Ovary (tissue), 9 donors: ENCODE measurements around the gene BTG1. TPM values are rescaled to one million over a fixed set of nuclear protein-coding genes. Genes with fewer than 3 reads are reported as not detected.

ENCODE experiments used
- DNase-seq, 5 donors: peaks; one replicate each; pipeline ENCODE4 v3.0.0-alpha.2; 2019 to 2020
- H3K27ac ChIP-seq, 2 donors: fragments of 200-600 bp; one replicate each; pipeline versions ENCODE4 v1.5.1 to v1.8.0; 2019 to 2022
- H3K27me3 ChIP-seq: fragments of 200-600 bp; one replicate; pipeline ENCODE4 v1.8.0; 2022
- H3K36me3 ChIP-seq: fragments of 200-600 bp; sonication (generic); one replicate; pipeline ENCODE4 v1.5.1; 2019
- H3K4me1 ChIP-seq: one replicate; pipeline ENCODE4 v1.8.1; 2013; ENCODE audit warnings: mild to moderate bottlenecking, moderate library complexity; ENCODE audit not compliant: insufficient read depth
- H3K4me3 ChIP-seq: fragments of 200-600 bp; sonication (generic); one replicate; pipeline ENCODE4 v1.5.1; 2017
- H3K9me3 ChIP-seq, 2 donors: fragments of 200-600 bp in 1 of 2; sonication (generic) in 1 of 2; one replicate each; pipeline versions ENCODE4 v1.5.1 to v1.8.1; 2013 to 2019; ENCODE audit warnings: mild to moderate bottlenecking in 1 of 2, moderate library complexity in 1 of 2
- CTCF ChIP-seq, 3 donors: fragments of 450-650 bp in 2 of 3; fragments of 200-600 bp in 1 of 3; IDR thresholded peaks; one replicate each; pipeline versions ENCODE4 v1.5.1 to v1.8.0; 2016 to 2022; ENCODE audit warnings: antibody characterized with exemption in 3 of 3, mild to moderate bottlenecking in 1 of 3
- EP300 ChIP-seq: sonication (generic); formaldehyde crosslinking; IDR thresholded peaks from one replicate; pipeline ENCODE4 v1.6.1; 2017; ENCODE audit warnings: antibody characterized with exemption
- POLR2A ChIP-seq: fragments of 450-650 bp; IDR thresholded peaks from one replicate; pipeline ENCODE4 v1.6.1; 2017; ENCODE audit warnings: antibody characterized with exemption, mild to moderate bottlenecking, moderate library complexity
- WGBS, 3 donors: extraction: QIAGEN DNeasy Blood & Tissue Kit in 1 of 3; methylation state at CpG; one replicate each; pipeline versions ENCODE4 v1.1.5 to v1.1.7; 2013 to 2017; 5-methylcytosine and 5-hydroxymethylcytosine counted together
- intact Hi-C, 4 donors: fragments of 100-400 bp; cut with DNase I; formaldehyde crosslinking; loops; one replicate each; pipeline versions ENCODE4 v1.11.0 to v1.15.1; 2022 to 2023
- polyA plus RNA-seq, 2 donors: library from polyadenylated mRNA; stranded (reverse); fragments of 200-250 nt in 1 of 2; fragments of 350-450 nt in 1 of 2; fragmentation: Illumina TruSeq in 1 of 2; extraction: RNeasy Lipid Tissue Mini Kit (QIAGEN cat#74804) in 1 of 2; gene quantifications; one replicate each; pipeline ENCODE4 v1.2.3, GENCODE V29; 2013 to 2014
- total RNA-seq, 7 donors: library from RNA; depleted of rRNA in 2 of 7; stranded (reverse); fragments of >200 nt in 2 of 7; fragmentation: NEBNext Ultra II Directional in 3 of 7; extraction: Animal tissue kit (Norgen Biotek cat#: 25700) in 3 of 7; gene quantifications; one replicate each; pipeline versions ENCODE4 v1.1.0 to v1.2.4, GENCODE V29; 2016 to 2023
- donor health status: DM: no; HTN: no; CAD: no; lungs with moderate emphysema.
- donor health status: DM: no; HTN: no; CAD: no.
- donor health status: Bipolar disorder and iron deficiency.
- donor health status: DM: yes; HTN: yes; CAD: no.
- donor health status: DM: no; HTN: no; CAD: no.
- donor health status: DM: yes; HTN: yes; CAD: no.

BTG1 gene
- total and polyA plus RNA-seq, 9 donors, result 55.8 to 145 (median 86.1) TPM

- 58 to 76% (median 60%) methylated on average over 7 of the region's 7 CpGs for WGBS, 3 donors
- Histone ChIP-seq H3K4me1 (peaks cover 4% of the 10 kb centered on the region), H3K9me3 (no peaks in the 10 kb centered on the region), H3K27me3 (no peaks in the 10 kb centered on the region), H3K36me3 (no peaks in the 10 kb centered on the region), H3K4me3 (no peak overlapping the region), H3K27ac (no peak overlapping the region)
- DNase-seq, result no peak
- TF ChIP-seq POLR2A (no peak), CTCF (IDR thresholded peaks at IDR 0.05) (no peak), EP300 (no peak)
- intact Hi-C loops, result no loop called here
These were observed 38.0 kb downstream of the BTG1 start for GRCh38 chr12:92107621-92108131.

GRCh38 chr12:92107094-92107493 lies 38.6 kb downstream of the BTG1 start:
- intact Hi-C loops, result no loop called here
- H3K4me3 ChIP-seq, result no peak overlapping the region
- H3K4me1 ChIP-seq, result peaks cover 4% of the 10 kb centered on the region
- H3K27me3 ChIP-seq, result no peaks in the 10 kb centered on the region
- TF ChIP-seq CTCF (IDR thresholded peaks at IDR 0.05), result no peak
- no peak for TF ChIP-seq EP300
- TF ChIP-seq POLR2A, result no peak
- 54 to 64% (median 58%) methylated on average over 4 of the region's 4 CpGs for WGBS, 3 donors
- no peaks in the 10 kb centered on the region for H3K9me3 ChIP-seq
- no peak for DNase-seq
- no peaks in the 10 kb centered on the region for H3K36me3 ChIP-seq
- no peak overlapping the region for H3K27ac ChIP-seq

- intact Hi-C loops, result no loop called here
- no peaks in the 10 kb centered on the region for H3K36me3 ChIP-seq
- no peak overlapping the region for H3K4me3 ChIP-seq
- no peak overlapping the region for H3K27ac ChIP-seq
- H3K4me1 ChIP-seq, result peaks cover 4% of the 10 kb centered on the region
- H3K27me3 ChIP-seq, result no peaks in the 10 kb centered on the region
- no peak for DNase-seq
- TF ChIP-seq EP300 (no peak), CTCF (IDR thresholded peaks at IDR 0.05) (no peak), POLR2A (no peak)
- H3K9me3 ChIP-seq, result no peaks in the 10 kb centered on the region
- 82 to 88% (median 87%) methylated on average over 5 of the region's 5 CpGs for WGBS, 3 donors
These were observed 40.0 kb downstream of the BTG1 start for GRCh38 chr12:92105676-92106075.

GRCh38 chr12:92105110-92105509 lies 40.5 kb downstream of the BTG1 start:
- H3K4me3 ChIP-seq, result no peak overlapping the region
- WGBS, 3 donors, result 94 to 98% (median 96%) methylated on average over 2 of the region's 2 CpGs
- no peaks in the 10 kb centered on the region for H3K36me3 ChIP-seq
- no peak for TF ChIP-seq POLR2A
- no peak for TF ChIP-seq EP300
- no peak for TF ChIP-seq CTCF (IDR thresholded peaks at IDR 0.05)
- no peak for DNase-seq
- no peaks in the 10 kb centered on the region for H3K9me3 ChIP-seq
- no peak overlapping the region for H3K27ac ChIP-seq
- no peaks in the 10 kb centered on the region for H3K27me3 ChIP-seq
- H3K4me1 ChIP-seq, result peaks cover 4% of the 10 kb centered on the region
- intact Hi-C loops, result no loop called here
